Suprapubic skin (tissue), 4 donors: Measurements from ENCODE around the gene PLXNB2. TPM values are rescaled to one million over a fixed set of nuclear protein-coding genes. Genes with fewer than 3 reads are reported as not detected.
A peak's percentile ranks its signal among the peaks of the same experiment; 100 is the strongest.

Source experiments
- DNase-seq, 2 donors: peaks; one replicate each; pipeline ENCODE4 v3.0.0-alpha.2; 2019; ENCODE audit warnings: low spot score in 2 of 2
- H3K27ac ChIP-seq: fragments of 200-600 bp; sonication (generic); one replicate; pipeline ENCODE4 v1.5.1; 2019
- H3K27me3 ChIP-seq: fragments of 200-600 bp; sonication (generic); one replicate; pipeline ENCODE4 v1.5.1; 2019
- H3K36me3 ChIP-seq: fragments of 200-600 bp; sonication (generic); one replicate; pipeline ENCODE4 v1.5.1; 2019
- H3K4me1 ChIP-seq: fragments of 200-600 bp; sonication (generic); one replicate; pipeline ENCODE4 v1.5.1; 2019
- H3K4me3 ChIP-seq: fragments of 200-600 bp; sonication (generic); one replicate; pipeline ENCODE4 v1.5.1; 2019; ENCODE audit warnings: mild to moderate bottlenecking
- H3K9me3 ChIP-seq: fragments of 200-600 bp; sonication (generic); one replicate; pipeline ENCODE4 v1.5.1; 2019
- CTCF ChIP-seq, 2 donors: fragments of 200-600 bp in 1 of 2; fragments of 450-650 bp in 1 of 2; sonication (generic) in 1 of 2; IDR thresholded peaks; one replicate each; pipeline ENCODE4 v1.5.1; 2016 to 2019; ENCODE audit warnings: antibody characterized with exemption in 2 of 2, mild to moderate bottlenecking in 1 of 2, moderate library complexity in 1 of 2
- EP300 ChIP-seq: sonication (generic); formaldehyde crosslinking; IDR thresholded peaks from one replicate; pipeline ENCODE4 v1.6.1; 2017; ENCODE audit warnings: antibody characterized with exemption
- POLR2A ChIP-seq, 2 donors: fragments of 450-650 bp; IDR thresholded peaks; one replicate each; pipeline ENCODE4 v1.6.1; 2017; ENCODE audit warnings: antibody characterized with exemption in 2 of 2, mild to moderate bottlenecking in 2 of 2, moderate library complexity in 2 of 2
- POLR2AphosphoS5 ChIP-seq, 3 donors: sonication (generic); formaldehyde crosslinking; IDR thresholded peaks; one replicate each; pipeline ENCODE4 v1.6.1; 2017; ENCODE audit warnings: antibody characterized with exemption in 3 of 3
- WGBS: methylation state at CpG from one replicate; pipeline ENCODE4 v1.1.5; 2018; 5-methylcytosine and 5-hydroxymethylcytosine counted together
- total RNA-seq, 4 donors: library from RNA; depleted of rRNA; stranded (reverse); fragments of >200 nt; gene quantifications; one replicate each; pipeline ENCODE4 v1.1.0, GENCODE V29; 2016

PLXNB2 gene
- total RNA-seq, 4 donors from 2014 or later: 117 to 231 (median 192) TPM

GRCh38 chr22:50249341-50250248 is 57.9 kb downstream of the PLXNB2 start:
- no peak for TF ChIP-seq POLR2A (IDR thresholded peaks at IDR 0.05)
- TF ChIP-seq POLR2AphosphoS5 (IDR thresholded peaks at IDR 0.05): no peak
- no peak for TF ChIP-seq EP300
- no peak for TF ChIP-seq CTCF (IDR thresholded peaks at IDR 0.05)
- Histone ChIP-seq H3K27me3 (no peaks in the 10 kb centered on the region), H3K9me3 (no peaks in the 10 kb centered on the region), H3K36me3 (peaks cover 11% of the 10 kb centered on the region), H3K4me1 (peaks cover 62% of the 10 kb centered on the region), H3K27ac (no peak overlapping the region), H3K4me3 (peak overlapping the region; percentile 62)
- 83% methylated on average over 9 of the region's 32 CpGs for whole genome bisulfite sequencing
- DNase-seq: no peak

- 62% methylated on average over 5 of the region's 29 CpGs for WGBS
These were observed 59.0 kb downstream of the PLXNB2 start for GRCh38 chr22:50248196-50249081.

GRCh38 chr22:50247748-50248147 is 59.7 kb downstream of the PLXNB2 start:
- H3K4me3 ChIP-seq: no peak overlapping the region
- peaks cover 11% of the 10 kb centered on the region for H3K36me3 ChIP-seq
- H3K9me3 ChIP-seq: no peaks in the 10 kb centered on the region
- peaks cover 80% of the 10 kb centered on the region for H3K4me1 ChIP-seq
- 60% methylated on average over 4 of the region's 16 CpGs for WGBS
- TF ChIP-seq EP300 (no peak), CTCF (IDR thresholded peaks at IDR 0.05) (no peak), POLR2A (IDR thresholded peaks at IDR 0.05) (no peak), POLR2AphosphoS5 (IDR thresholded peaks at IDR 0.05) (no peak)
- H3K27ac ChIP-seq: no peak overlapping the region
- DNase-seq: no peak
- no peaks in the 10 kb centered on the region for H3K27me3 ChIP-seq

More at GRCh38 chr22:50248196-50249081, 59.0 kb downstream of the PLXNB2 start:
- DNase-seq: no peak
- TF ChIP-seq POLR2A (IDR thresholded peaks at IDR 0.05) (no peak), POLR2AphosphoS5 (IDR thresholded peaks at IDR 0.05) (no peak), CTCF (IDR thresholded peaks at IDR 0.05) (no peak), EP300 (no peak)
- no peaks in the 10 kb centered on the region for H3K27me3 ChIP-seq
- H3K36me3 ChIP-seq: peaks cover 11% of the 10 kb centered on the region
- H3K27ac ChIP-seq: no peak overlapping the region
- no peak overlapping the region for H3K4me3 ChIP-seq
- peaks cover 73% of the 10 kb centered on the region for H3K4me1 ChIP-seq
- no peaks in the 10 kb centered on the region for H3K9me3 ChIP-seq

- Histone ChIP-seq H3K36me3 (peaks cover 11% of the 10 kb centered on the region), H3K4me1 (peaks cover 88% of the 10 kb centered on the region), H3K27me3 (no peaks in the 10 kb centered on the region), H3K9me3 (no peaks in the 10 kb centered on the region), H3K4me3 (peak overlapping the region; percentile 93), H3K27ac (no peak overlapping the region)
- no peak for DNase-seq
- no peak for TF ChIP-seq EP300
- TF ChIP-seq CTCF (IDR thresholded peaks at IDR 0.05): peak in 1 of 2 donors; percentile 12
- WGBS: 89% methylated on average over 4 of the region's 20 CpGs
These were observed 60.9 kb downstream of the PLXNB2 start for GRCh38 chr22:50246242-50247175.
